GM21717 (cell line): ENCODE results near the gene DNALI1.

Source experiments
- ATAC-seq: cut with Tn5 transposase; IDR thresholded peaks from one replicate; pipeline ENCODE4 v1.9.1; 2021; ENCODE audit warnings: mild to moderate bottlenecking, moderate library complexity; ENCODE audit not compliant: unreplicated experiment

The DNALI1 gene

GRCh38 chr1:37601441-37601840 lies 44.7 kb downstream of the DNALI1 start:
- no peak for ATAC-seq

- no peak for ATAC-seq
Measured at GRCh38 chr1:37602750-37603694, 46.3 kb downstream of the DNALI1 start.

GRCh38 chr1:37605061-37605650 lies 48.4 kb downstream of the DNALI1 start:
- ATAC-seq = no peak

GRCh38 chr1:37605806-37606474 lies 49.2 kb downstream of the DNALI1 start:
- no peak for ATAC-seq

- ATAC-seq = no peak
Measured at GRCh38 chr1:37606481-37607263, 49.9 kb downstream of the DNALI1 start.

- no peak for ATAC-seq
Measured at GRCh38 chr1:37609002-37609401, 52.3 kb downstream of the DNALI1 start.

GRCh38 chr1:37609994-37610393 lies 53.3 kb downstream of the DNALI1 start:
- no peak for ATAC-seq

- no peak for ATAC-seq
Measured at GRCh38 chr1:37612186-37612585, 55.4 kb downstream of the DNALI1 start.

GRCh38 chr1:37614105-37614504 lies 57.4 kb downstream of the DNALI1 start:
- ATAC-seq = no peak

- ATAC-seq = no peak
Measured at GRCh38 chr1:37616330-37616729, 59.6 kb downstream of the DNALI1 start.
